HS-5 (cell line): Measurements from ENCODE around the gene ACER3.

Source experiments
- DNase-seq: peaks from one replicate; pipeline ENCODE4 v3.0.0-alpha.2; 2012; ENCODE audit warnings: low read depth

Gene ACER3

GRCh38 chr11:77075425-77075905, 214.7 kb downstream of the ACER3 start:
- DNase-seq: no peak
